Endothelial cell of umbilical vein (primary cell): ENCODE results near the gene BANF2. TPM values are rescaled to one million over a fixed set of nuclear protein-coding genes. Genes with fewer than 3 reads are reported as not detected.

Experiments
- BruUV-seq: library from RNA; stranded (reverse); fragments of 400-500 nt; replicated peaks from 2 replicates; lab custom pipeline; 2021; lab: Mats Ljungman, UMichigan
- CTCF ChIA-PET: fragments of 300-600, 350-600 bp; sonication (Branson Sonifier 250); formaldehyde crosslinking; loops from one replicate; lab custom pipeline; 2021; ENCODE audit warnings: antibody characterized with exemption, inconsistent platforms; lab: Charles Lee
- POLR2A ChIA-PET: fragments of 300-600, 350-600 bp; sonication (Branson Sonifier 250); formaldehyde crosslinking; loops from one replicate; lab custom pipeline; 2021; ENCODE audit warnings: antibody characterized with exemption, inconsistent platforms; lab: Charles Lee
- DNase-seq: peaks from one replicate; pipeline ENCODE4 v3.0.0-alpha.2; 2011; ENCODE audit warnings: low read depth, low spot score
- FAIRE-seq: peaks from 2 replicates; lab custom pipeline; 2011; peaks lifted over from hg19 to GRCh38; lab: Jason Lieb, UNC
- H2AFZ ChIP-seq: 2 replicates; pipeline ENCODE4 v1.6.0; 2012; ENCODE audit warnings: low read depth, low read length, control low read depth, inconsistent platforms
- H3K27ac ChIP-seq: 2 replicates; pipeline ENCODE4 v1.5.1; 2011; ENCODE audit warnings: low read depth, mild to moderate bottlenecking, control low read depth, low read length, moderate library complexity; ENCODE audit not compliant: insufficient read depth
- H3K27me3 ChIP-seq, 2 experiments: 2 replicates each; pipeline versions ENCODE4 v1.6.0 to v1.6.1; 2011; ENCODE audit warnings: low read length in 2 of 2, mixed read lengths in 1 of 2; ENCODE audit not compliant: control insufficient read depth in 2 of 2, insufficient read depth in 2 of 2
- H3K36me3 ChIP-seq, 2 experiments: 2 replicates in 1 of 2; 3 replicates in 1 of 2; pipeline ENCODE4 v1.5.1; 2011; ENCODE audit warnings: low read length in 2 of 2, mild to moderate bottlenecking in 1 of 2, moderate library complexity in 1 of 2; ENCODE audit not compliant: control insufficient read depth in 2 of 2, insufficient read depth in 2 of 2; ENCODE audit errors: extremely low read depth in 1 of 2
- H3K4me1 ChIP-seq: 3 replicates; pipeline ENCODE4 v1.5.1; 2011; ENCODE audit warnings: mild to moderate bottlenecking, low read length; ENCODE audit not compliant: control insufficient read depth, insufficient read depth; ENCODE audit errors: extremely low read depth
- H3K4me2 ChIP-seq: 2 replicates; pipeline ENCODE4 v1.6.1; 2011; ENCODE audit warnings: low read length, control low read depth, mixed read lengths; ENCODE audit not compliant: insufficient read depth
- H3K4me3 ChIP-seq, 3 experiments: fragments of 200-600 bp in 1 of 3; sonication (generic), shearing (Covaris generic) in 1 of 3; replicated peaks in 1 of 3; 2 replicates each; pipeline ENCODE4 v1.5.1; 2011 to 2016; ENCODE audit warnings: control low read depth in 3 of 3, low read length in 3 of 3, mild to moderate bottlenecking in 2 of 3, inconsistent platforms in 1 of 3, low read depth in 1 of 3, moderate library complexity in 1 of 3; ENCODE audit not compliant: insufficient read depth in 1 of 3
- H3K79me2 ChIP-seq: 2 replicates; pipeline ENCODE4 v1.6.0; 2012; ENCODE audit warnings: low read length, inconsistent platforms; ENCODE audit not compliant: control insufficient read depth, insufficient read depth
- H3K9ac ChIP-seq: replicated peaks from 2 replicates; pipeline ENCODE3; 2011; ENCODE audit warnings: low read length, control low read depth; ENCODE audit not compliant: insufficient read depth; ENCODE audit errors: extremely low read depth
- H3K9me1 ChIP-seq: replicated peaks from 3 replicates; pipeline ENCODE4 v1.6.0; 2011; ENCODE audit warnings: mild to moderate bottlenecking, low read length; ENCODE audit not compliant: control insufficient read depth, insufficient read depth; ENCODE audit errors: extremely low read depth
- H3K9me3 ChIP-seq: replicated peaks from 2 replicates; pipeline ENCODE4 v1.5.1; 2012; ENCODE audit warnings: low read length, inconsistent platforms; ENCODE audit not compliant: control insufficient read depth, insufficient read depth
- H4K20me1 ChIP-seq: replicated peaks from 2 replicates; pipeline ENCODE3; 2011; ENCODE audit warnings: mild to moderate bottlenecking, low read length; ENCODE audit not compliant: control insufficient read depth, insufficient read depth; ENCODE audit errors: extremely low read depth
- EZH2 ChIP-seq: IDR thresholded peaks from 2 replicates; pipeline ENCODE4 v1.6.1; 2012; ENCODE audit warnings: borderline replicate concordance, low read depth, mild to moderate bottlenecking, moderate library complexity, low read length, inconsistent platforms; ENCODE audit not compliant: severe bottlenecking
- FOS ChIP-seq: IDR thresholded peaks from 2 replicates; pipeline ENCODE4 v1.6.1; 2011; ENCODE audit warnings: mild to moderate bottlenecking, low read length, moderate library complexity, borderline replicate concordance; ENCODE audit not compliant: insufficient read depth
- GATA2 ChIP-seq: IDR thresholded peaks from 2 replicates; pipeline ENCODE4 v1.7.0; 2011; ENCODE audit warnings: low read depth, mild to moderate bottlenecking, moderate library complexity, mixed read lengths, low read length; ENCODE audit not compliant: insufficient read length, insufficient read depth
- JUN ChIP-seq: IDR thresholded peaks from 2 replicates; pipeline ENCODE4 v1.6.1; 2011; ENCODE audit warnings: borderline replicate concordance, low read depth; ENCODE audit not compliant: insufficient read length, insufficient read depth
- MAX ChIP-seq: IDR thresholded peaks from 2 replicates; pipeline ENCODE4 v1.6.1; 2011; ENCODE audit not compliant: insufficient read depth, insufficient read length
- MYC ChIP-seq: IDR thresholded peaks from one replicate; pipeline ENCODE4 v1.6.1; 2011; ENCODE audit warnings: mild to moderate bottlenecking, low read depth, low read length
- POLR2A ChIP-seq: IDR thresholded peaks from 2 replicates; pipeline ENCODE4 v1.6.1; 2012; ENCODE audit warnings: low read depth, mild to moderate bottlenecking, control low read depth, low read length
- POLR2AphosphoS5 ChIP-seq: IDR thresholded peaks from 2 replicates; pipeline ENCODE4 v1.6.1; 2012; ENCODE audit warnings: low read depth, mild to moderate bottlenecking, control low read depth, low read length, moderate library complexity; ENCODE audit not compliant: insufficient read depth
- dilution Hi-C: fragments of 300-500 bp; cut with MboI; formaldehyde crosslinking; loops from one replicate; pipeline ENCODE4 v1.15.0; 2019; ENCODE audit warnings: low sequenced_read_pairs; ENCODE audit not compliant: extremely low pct_ligation_motif_present
- intact Hi-C: fragments of 100-400 bp; cut with micrococcal nuclease; formaldehyde crosslinking; loops from one replicate; pipeline ENCODE4 v1.10.0; 2022
- polyA plus RNA-seq, 4 experiments: library from polyadenylated mRNA; depleted of rRNA in 3 of 4; stranded (reverse) in 3 of 4; unstranded in 1 of 4; fragments of >200 nt; gene quantifications; 2 replicates each; pipeline versions ENCODE4 v1.2.1 to v1.2.3, GENCODE V29; 2011 to 2012; ENCODE audit warnings: missing spikeins in 1 of 4
- total RNA-seq: library from RNA; stranded (reverse); gene quantifications from 2 replicates; pipeline ENCODE4 v1.2.3, GENCODE V29; 2021
- TF ChIP-seq, protein P1 (sequence below), 2 donors: IDR thresholded peaks; 1 replicate in 1 of 2; 2 replicates in 1 of 2; pipeline ENCODE4 v1.5.1; 2011; ENCODE audit warnings: low read length in 2 of 2, mild to moderate bottlenecking in 2 of 2, moderate library complexity in 2 of 2, control low read depth in 1 of 2, inconsistent platforms in 1 of 2, low read depth in 1 of 2; ENCODE audit not compliant: insufficient read depth in 1 of 2; ENCODE audit errors: extremely low read depth in 1 of 2

BANF2 gene
- total and polyA plus RNA-seq, 2 donors (not counting 3 experiments of a cell fraction or from before 2014, with no cell fraction given), result not detected

- BruUV-seq, result no TSS peak
- FAIRE-seq (no peak), DNase-seq (no peak)
- CTCF ChIA-PET, result no interaction called here
- dilution Hi-C loops, result no loop called here
- Histone ChIP-seq H3K27ac (no peak overlapping the region), H3K79me2 (peaks cover 71% of the 10 kb centered on the region), H3K9me1 (no peaks in the 10 kb centered on the region), H3K4me1 (peaks cover 27% of the 10 kb centered on the region), H4K20me1 (peaks cover 10% of the 10 kb centered on the region), H3K4me3 (no peak overlapping the region), H2AFZ (no peak overlapping the region), H3K27me3 (no peaks in the 10 kb centered on the region), H3K36me3 (peaks cover 0 to 2% of the 10 kb centered on the region in 2 experiments), H3K9me3 (no peaks in the 10 kb centered on the region), H3K4me2 (no peak overlapping the region), H3K9ac (no peak overlapping the region)
- POLR2A ChIA-PET, result no interaction called here
- intact Hi-C loops, result no loop called here
- TF ChIP-seq POLR2AphosphoS5 (no peak), GATA2 (no peak), EZH2 (no peak), MYC (no peak), JUN (no peak), MAX (no peak), FOS (no peak), POLR2A (no peak)
- TF ChIP-seq, protein P1, sequence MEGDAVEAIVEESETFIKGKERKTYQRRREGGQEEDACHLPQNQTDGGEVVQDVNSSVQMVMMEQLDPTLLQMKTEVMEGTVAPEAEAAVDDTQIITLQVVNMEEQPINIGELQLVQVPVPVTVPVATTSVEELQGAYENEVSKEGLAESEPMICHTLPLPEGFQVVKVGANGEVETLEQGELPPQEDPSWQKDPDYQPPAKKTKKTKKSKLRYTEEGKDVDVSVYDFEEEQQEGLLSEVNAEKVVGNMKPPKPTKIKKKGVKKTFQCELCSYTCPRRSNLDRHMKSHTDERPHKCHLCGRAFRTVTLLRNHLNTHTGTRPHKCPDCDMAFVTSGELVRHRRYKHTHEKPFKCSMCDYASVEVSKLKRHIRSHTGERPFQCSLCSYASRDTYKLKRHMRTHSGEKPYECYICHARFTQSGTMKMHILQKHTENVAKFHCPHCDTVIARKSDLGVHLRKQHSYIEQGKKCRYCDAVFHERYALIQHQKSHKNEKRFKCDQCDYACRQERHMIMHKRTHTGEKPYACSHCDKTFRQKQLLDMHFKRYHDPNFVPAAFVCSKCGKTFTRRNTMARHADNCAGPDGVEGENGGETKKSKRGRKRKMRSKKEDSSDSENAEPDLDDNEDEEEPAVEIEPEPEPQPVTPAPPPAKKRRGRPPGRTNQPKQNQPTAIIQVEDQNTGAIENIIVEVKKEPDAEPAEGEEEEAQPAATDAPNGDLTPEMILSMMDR (IDR thresholded peaks at IDR 0.05; ENCODE audit: extremely low read depth in 1 of 2, insufficient read depth in 1 of 2, low read depth in 1 of 2, low read length in 2 of 2), result no peak
Measured at GRCh38 chr20:17669306-17669931, 30.3 kb upstream of the BANF2 start.
